ENCODE measurements around the gene PTPRK. TPM values are rescaled to one million over a fixed set of nuclear protein-coding genes. Genes with fewer than 3 reads are reported as not detected.

PTPRK gene
- total and polyA plus RNA-seq, 9 of the 15 experiments (the other 6 are each of a cell fraction or from before 2014, with no cell fraction given): 0.04 to 0.51 TPM; not detected in 7

GRCh38 chr6:128073389-128073788, 447.0 kb downstream of the PTPRK start:
- Histone ChIP-seq H3K4me2 (ENCODE audit: insufficient read depth, low read length) (no peak overlapping the region), H3K36me3 (ENCODE audit: control insufficient read depth, insufficient read depth, low read length) (no peaks in the 10 kb centered on the region), H3K79me2 (ENCODE audit: control insufficient read depth, insufficient read depth, low read length) (no peaks in the 10 kb centered on the region), H3K9ac (ENCODE audit: insufficient read depth in 1 of 2, low read depth in 2 of 2, low read length in 2 of 2) (no peak overlapping the region), H3K4me1 (replicated peaks in 1 of 2; ENCODE audit: control insufficient read depth in 2 of 2, insufficient read depth in 2 of 2, low read length in 2 of 2) (no peaks in the 10 kb centered on the region), H4K20me1 (replicated peaks; ENCODE audit: control insufficient read depth, insufficient read depth, low read length) (no peaks in the 10 kb centered on the region), H3K27ac (ENCODE audit: extremely low read depth, low read depth, low read length) (no peak overlapping the region), H3K4me3 (no peak overlapping the region), H3K27me3 (ENCODE audit: control insufficient read depth in 2 of 2, insufficient read depth in 2 of 2, low read length in 2 of 2) (no peaks in the 10 kb centered on the region), H3K9me1 (ENCODE audit: control insufficient read depth, insufficient read depth, low read length) (no peaks in the 10 kb centered on the region), H2AFZ (ENCODE audit: low read depth, low read length) (no peak overlapping the region), H3K9me3 (replicated peaks; ENCODE audit: control insufficient read depth, insufficient read depth, low read depth, low read length) (0 out of 2 replicates have a peak, but pooled peaks cover 4% of the 10 kb centered on the region)
- DNase-seq (ENCODE audit: extremely low read depth in 1 of 4, low spot score in 3 of 4): no peak
- TF ChIP-seq ZNF280B (CRISPR knock-in tag; IDR thresholded peaks at IDR 0.05) (no peak), ZNF551 (CRISPR knock-in tag; IDR thresholded peaks at IDR 0.05) (no peak), ZNF316 (IDR thresholded peaks at IDR 0.05) (no peak), TAF15 (IDR thresholded peaks at IDR 0.05; ENCODE audit: low read depth, low read length) (no peak), TFE3 (CRISPR knock-in tag; IDR thresholded peaks at IDR 0.05) (no peak), MXD1 (CRISPR knock-in tag; IDR thresholded peaks at IDR 0.05; ENCODE audit: borderline replicate concordance, poor library complexity, severe bottlenecking) (no peak), KAT7 (CRISPR knock-in tag; IDR thresholded peaks at IDR 0.05; ENCODE audit: borderline replicate concordance) (no peak), NEUROD1 (IDR thresholded peaks at IDR 0.05; ENCODE audit: borderline replicate concordance, low read depth, low read length, partially characterized antibody) (no peak), MBD2 (IDR thresholded peaks at IDR 0.05; ENCODE audit: borderline replicate concordance, low read depth) (no peak), ZNF75A (CRISPR knock-in tag; IDR thresholded peaks at IDR 0.05) (no peak), MYBL2 (IDR thresholded peaks at IDR 0.05; ENCODE audit: low read depth) (no peak), MYBL2 (CRISPR knock-in tag; IDR thresholded peaks at IDR 0.05; ENCODE audit: borderline replicate concordance) (no peak), RAD51 (IDR thresholded peaks at IDR 0.05; ENCODE audit: borderline replicate concordance, low read depth) (no peak), THRAP3 (IDR thresholded peaks at IDR 0.05; ENCODE audit: borderline replicate concordance) (no peak), TBP (optimal IDR thresholded peaks at IDR 0.05; ENCODE audit: low read depth, low read length) (no peak), CHD1 (IDR thresholded peaks at IDR 0.05; ENCODE audit: low read length) (no peak), FOXK1 (CRISPR knock-in tag; IDR thresholded peaks at IDR 0.05; ENCODE audit: borderline replicate concordance) (no peak), BRF1 (IDR thresholded peaks at IDR 0.05; ENCODE audit: borderline replicate concordance, extremely low read depth, insufficient read length) (no peak), HNRNPUL1 (IDR thresholded peaks at IDR 0.05; ENCODE audit: low read length) (no peak), GTF2E2 (tag; IDR thresholded peaks at IDR 0.05) (no peak)
- POLR2A ChIA-PET: no interaction called here
- BruUV-seq (replicated peaks): no TSS peak
- WGBS (ENCODE audit: insufficient coverage, low coverage, missing lambda C conversion rate): 0% methylated on average over 1 of the region's 1 CpG
- intact Hi-C loops (cut with micrococcal nuclease) (no loop called here), in situ Hi-C loops (cut with MboI) (no loop called here)
- no peak for FAIRE-seq
- no peak for ATAC-seq
- CTCF ChIA-PET (ENCODE audit: low intra/inter-chr PET ratio): no interaction called here

Measured in K562 (cell line).